LNCaP clone FGC (cell line): Measurements from ENCODE around the gene PPM1L.

Experiments used
- DNase-seq: peaks from one replicate; pipeline ENCODE4 v3.0.0-alpha.2; 2011; ENCODE audit warnings: low read depth
- H3K4me3 ChIP-seq: 2 replicates; pipeline ENCODE4 v1.5.1; 2011; ENCODE audit warnings: mild to moderate bottlenecking, low read depth, low read length, control low read depth
- CTCF ChIP-seq: IDR thresholded peaks from 2 replicates; pipeline ENCODE4 v1.5.1; 2012; ENCODE audit warnings: mild to moderate bottlenecking; ENCODE audit not compliant: control insufficient read depth, insufficient read depth; ENCODE audit errors: extremely low read depth

Gene PPM1L

GRCh38 chr3:161084277-161084676, 328.2 kb downstream of the PPM1L start:
- DNase-seq = no peak
- TF ChIP-seq CTCF = no peak
- no peak overlapping the region for H3K4me3 ChIP-seq

- H3K4me3 ChIP-seq = no peak overlapping the region
- no peak for DNase-seq
- TF ChIP-seq CTCF = no peak
These were observed 337.9 kb downstream of the PPM1L start for GRCh38 chr3:161093895-161094294.

GRCh38 chr3:161096771-161097367, 340.8 kb downstream of the PPM1L start:
- no peak overlapping the region for H3K4me3 ChIP-seq

GRCh38 chr3:161100994-161101393, 345.0 kb downstream of the PPM1L start:
- no peak for TF ChIP-seq CTCF
- no peak for DNase-seq
- no peak overlapping the region for H3K4me3 ChIP-seq

More at GRCh38 chr3:161096771-161097367, 340.8 kb downstream of the PPM1L start:
- DNase-seq = no peak
- peak; percentile 70 for TF ChIP-seq CTCF

- H3K4me3 ChIP-seq = no peak overlapping the region
- DNase-seq = no peak
- no peak for TF ChIP-seq CTCF
These were observed 345.6 kb downstream of the PPM1L start for GRCh38 chr3:161101609-161102008.

GRCh38 chr3:161103776-161104385, 347.9 kb downstream of the PPM1L start:
- DNase-seq = no peak
- no peak for TF ChIP-seq CTCF
- H3K4me3 ChIP-seq = no peak overlapping the region
